GM10266 (cell line): ENCODE results near the gene VCAN.

Experiments
- DNase-seq: peaks from one replicate; pipeline ENCODE4 v3.0.0; 2012; ENCODE audit errors: extremely low spot score
- TF ChIP-seq, protein P1 (sequence below): IDR thresholded peaks from 2 replicates; pipeline ENCODE4 v1.5.1; 2012; ENCODE audit warnings: mild to moderate bottlenecking, low read depth; ENCODE audit not compliant: control insufficient read depth, insufficient read depth; ENCODE audit errors: missing control alignments

Gene VCAN

DNA sequence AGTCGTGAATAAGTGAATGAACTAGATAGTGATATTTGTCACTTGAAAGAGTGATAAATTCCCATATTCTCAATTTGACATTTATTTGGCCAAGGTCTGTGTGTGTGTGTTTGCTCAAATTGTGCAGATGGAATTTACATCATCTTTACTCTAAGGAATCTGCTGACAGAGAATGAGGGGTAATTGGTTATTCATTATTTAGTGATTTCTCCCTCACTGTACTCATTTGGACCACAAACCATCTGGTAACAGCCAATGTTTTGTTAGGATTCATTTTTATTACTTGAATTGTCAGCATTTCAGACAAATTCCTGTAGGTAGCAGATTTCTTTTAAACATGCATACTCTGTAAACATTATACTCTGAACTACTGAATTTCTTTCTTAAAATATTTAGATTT is 15.6 kb downstream of the VCAN start:
- TF ChIP-seq, protein P1, sequence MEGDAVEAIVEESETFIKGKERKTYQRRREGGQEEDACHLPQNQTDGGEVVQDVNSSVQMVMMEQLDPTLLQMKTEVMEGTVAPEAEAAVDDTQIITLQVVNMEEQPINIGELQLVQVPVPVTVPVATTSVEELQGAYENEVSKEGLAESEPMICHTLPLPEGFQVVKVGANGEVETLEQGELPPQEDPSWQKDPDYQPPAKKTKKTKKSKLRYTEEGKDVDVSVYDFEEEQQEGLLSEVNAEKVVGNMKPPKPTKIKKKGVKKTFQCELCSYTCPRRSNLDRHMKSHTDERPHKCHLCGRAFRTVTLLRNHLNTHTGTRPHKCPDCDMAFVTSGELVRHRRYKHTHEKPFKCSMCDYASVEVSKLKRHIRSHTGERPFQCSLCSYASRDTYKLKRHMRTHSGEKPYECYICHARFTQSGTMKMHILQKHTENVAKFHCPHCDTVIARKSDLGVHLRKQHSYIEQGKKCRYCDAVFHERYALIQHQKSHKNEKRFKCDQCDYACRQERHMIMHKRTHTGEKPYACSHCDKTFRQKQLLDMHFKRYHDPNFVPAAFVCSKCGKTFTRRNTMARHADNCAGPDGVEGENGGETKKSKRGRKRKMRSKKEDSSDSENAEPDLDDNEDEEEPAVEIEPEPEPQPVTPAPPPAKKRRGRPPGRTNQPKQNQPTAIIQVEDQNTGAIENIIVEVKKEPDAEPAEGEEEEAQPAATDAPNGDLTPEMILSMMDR: no peak
- no peak for DNase-seq

DNA sequence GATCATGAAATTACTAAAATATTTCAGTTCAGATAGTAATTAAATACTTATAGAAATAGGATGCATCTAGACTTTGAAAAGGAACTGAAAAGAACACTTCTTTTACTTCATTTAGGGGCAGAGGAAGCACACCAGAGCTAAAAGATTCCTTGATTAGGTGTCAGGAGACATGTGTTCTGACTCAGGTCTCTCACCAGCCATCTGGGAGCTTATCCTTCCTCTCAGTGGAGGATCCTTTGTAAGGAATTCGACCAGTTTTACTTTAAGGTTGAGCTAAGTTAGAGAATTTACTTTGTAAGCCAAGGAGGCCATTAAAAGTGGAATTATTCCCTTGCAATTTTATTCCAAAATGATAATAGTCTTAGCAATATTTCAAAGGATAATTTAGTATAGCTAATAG is 16.7 kb downstream of the VCAN start:
- no peak for DNase-seq
- TF ChIP-seq, protein P1: no peak

DNA sequence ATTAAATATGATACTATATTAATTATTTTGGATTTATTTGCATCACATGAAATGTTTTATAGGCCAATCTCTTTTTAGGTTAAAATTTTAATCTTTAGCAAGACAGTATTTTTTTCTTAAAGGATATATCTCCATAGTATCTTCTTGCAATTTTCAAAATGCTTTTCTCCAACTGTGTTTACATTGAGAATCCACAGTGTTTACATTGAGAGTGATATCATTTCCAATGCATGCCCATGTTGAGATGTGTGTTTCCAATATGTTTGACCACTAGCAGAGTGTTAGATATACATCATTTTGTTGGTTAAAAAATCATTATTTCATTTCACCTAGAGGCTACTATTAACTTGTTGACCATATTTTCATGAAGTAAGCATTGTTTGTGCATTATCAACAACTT is 17.3 kb downstream of the VCAN start:
- DNase-seq: no peak
- TF ChIP-seq, protein P1: no peak

DNA sequence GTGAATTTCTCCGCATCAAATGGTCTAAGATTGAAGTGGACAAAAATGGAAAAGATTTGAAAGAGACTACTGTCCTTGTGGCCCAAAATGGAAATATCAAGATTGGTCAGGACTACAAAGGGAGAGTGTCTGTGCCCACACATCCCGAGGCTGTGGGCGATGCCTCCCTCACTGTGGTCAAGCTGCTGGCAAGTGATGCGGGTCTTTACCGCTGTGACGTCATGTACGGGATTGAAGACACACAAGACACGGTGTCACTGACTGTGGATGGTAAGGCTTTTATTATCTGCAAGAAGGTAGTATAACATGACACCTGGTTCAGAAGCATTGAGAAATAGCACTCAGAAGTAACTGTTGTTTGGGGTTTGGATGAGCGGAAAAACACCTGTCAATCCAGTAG is 18.7 kb downstream of the VCAN start:
- DNase-seq: no peak
- TF ChIP-seq, protein P1: no peak

DNA sequence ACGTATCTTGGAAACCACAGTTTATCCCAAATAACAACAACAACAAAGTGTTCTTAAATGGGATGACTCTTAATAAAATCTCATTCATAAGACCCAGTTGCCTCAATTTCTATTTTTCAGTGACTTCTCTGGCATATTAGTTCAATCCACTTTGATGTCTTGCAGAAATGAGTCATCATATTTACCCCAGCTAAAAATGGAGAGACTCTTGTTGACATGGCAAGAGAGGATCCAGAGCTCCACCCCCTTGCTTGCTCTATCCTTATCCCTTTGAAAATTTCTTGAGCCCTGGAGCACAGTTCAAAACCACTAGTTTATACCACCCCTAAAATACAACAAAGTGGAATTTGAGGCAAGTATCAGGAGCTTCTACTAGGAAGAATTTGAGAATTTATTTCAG is 20.8 kb downstream of the VCAN start:
- no peak for DNase-seq
- TF ChIP-seq, protein P1: no peak

DNA sequence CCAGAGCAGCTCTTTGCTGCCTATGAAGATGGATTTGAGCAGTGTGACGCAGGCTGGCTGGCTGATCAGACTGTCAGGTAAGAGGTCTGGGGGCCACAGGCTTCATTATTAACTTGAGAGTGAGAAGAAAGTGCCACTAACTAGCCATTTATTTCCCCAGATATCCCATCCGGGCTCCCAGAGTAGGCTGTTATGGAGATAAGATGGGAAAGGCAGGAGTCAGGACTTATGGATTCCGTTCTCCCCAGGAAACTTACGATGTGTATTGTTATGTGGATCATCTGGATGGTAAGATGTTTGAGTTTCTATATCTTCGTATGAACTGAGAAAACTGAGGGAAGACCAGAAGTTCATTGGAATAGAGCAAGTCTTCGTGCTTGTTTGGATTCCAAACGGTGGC is 22.1 kb downstream of the VCAN start:
- TF ChIP-seq, protein P1: no peak
- no peak for DNase-seq

DNA sequence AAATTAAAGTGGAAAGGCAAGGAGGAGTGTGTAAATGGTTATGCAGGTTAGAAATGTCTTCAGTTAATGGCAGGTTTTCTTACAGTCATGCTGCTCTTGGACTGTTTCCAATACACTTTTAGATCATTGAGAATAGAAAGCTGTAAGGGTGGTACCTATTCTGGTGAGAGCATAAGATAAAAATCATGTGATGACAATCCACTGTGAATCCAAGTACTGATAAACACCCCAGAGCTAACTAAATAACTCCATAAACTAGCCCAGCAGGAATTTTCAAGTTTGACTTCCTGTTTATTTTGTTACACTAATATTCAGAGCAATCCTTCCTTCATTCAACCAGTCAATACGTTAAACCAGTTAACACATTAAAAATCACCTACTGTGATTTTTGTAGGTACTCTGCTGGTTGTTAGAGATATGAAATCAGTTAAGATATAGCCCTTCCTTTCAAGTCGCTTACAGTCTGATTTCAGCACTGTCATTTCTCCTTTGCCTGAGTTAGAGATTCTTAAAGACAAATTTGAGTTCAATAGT is 22.6 kb downstream of the VCAN start:
- TF ChIP-seq, protein P1: no peak
- no peak for DNase-seq

DNA sequence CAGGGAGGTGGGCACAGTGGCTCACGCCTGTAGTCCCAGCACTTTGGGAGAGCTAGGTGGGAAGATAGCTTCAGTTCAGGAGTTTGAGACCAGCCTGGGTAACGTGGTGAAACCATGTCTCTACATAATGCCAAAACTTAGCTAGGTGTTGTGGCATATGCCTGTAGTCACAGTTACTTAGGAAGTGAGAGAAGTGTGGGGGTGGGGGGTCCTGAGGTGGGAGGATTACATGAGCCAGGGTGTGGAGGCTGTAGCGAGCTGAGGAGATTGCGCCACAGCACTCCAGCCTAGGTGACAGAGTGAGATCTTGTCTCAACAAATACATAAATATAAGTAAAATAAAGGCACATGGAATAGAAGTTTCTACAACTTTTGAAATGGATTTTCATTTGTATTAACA is 23.1 kb downstream of the VCAN start:
- no peak for DNase-seq
- TF ChIP-seq, protein P1: no peak
